Right atrium auricular region (tissue), 2 donors: ENCODE results near the gene ATR. TPM values are rescaled to one million over a fixed set of nuclear protein-coding genes. Genes with fewer than 3 reads are reported as not detected.

Experiments
- DNase-seq: peaks from one replicate; pipeline ENCODE4 v3.0.0-alpha.2; 2019; ENCODE audit warnings: low spot score
- H3K27ac ChIP-seq, 2 donors: fragments of 200-600 bp; sonication (generic); 1 replicate in 1 of 2; 2 replicates in 1 of 2; pipeline ENCODE4 v1.5.1; 2016 to 2019
- H3K27me3 ChIP-seq, 2 donors: fragments of 200-600 bp; sonication (generic); one replicate each; pipeline versions ENCODE4 v1.5.1 to v1.6.0; 2017 to 2019
- H3K36me3 ChIP-seq: fragments of 200-600 bp; sonication (generic); one replicate; pipeline ENCODE4 v1.5.1; 2016
- H3K4me1 ChIP-seq, 2 donors: fragments of 200-600 bp; sonication (generic); one replicate each; pipeline versions ENCODE4 v1.5.1 to v1.6.0; 2017 to 2019
- H3K4me3 ChIP-seq, 2 donors: fragments of 200-600 bp; sonication (generic); 1 replicate in 1 of 2; 2 replicates in 1 of 2; pipeline ENCODE4 v1.5.1; 2017 to 2019; ENCODE audit warnings: mild to moderate bottlenecking in 1 of 2, moderate library complexity in 1 of 2
- H3K9me3 ChIP-seq, 2 donors: fragments of 200-600 bp; sonication (generic); one replicate each; pipeline ENCODE4 v1.5.1; 2019
- total RNA-seq, 2 donors: library from RNA; depleted of rRNA; stranded (reverse); fragments of >200 nt; gene quantifications; one replicate each; pipeline ENCODE4 v1.1.0, GENCODE V29; 2016
- TF ChIP-seq, protein P1 (sequence below), 2 donors: fragments of 200-600 bp; sonication (generic); IDR thresholded peaks; one replicate each; pipeline ENCODE4 v1.5.1; 2019; ENCODE audit warnings: antibody characterized with exemption in 2 of 2

The ATR gene
- total RNA-seq, 2 donors from 2014 or later: 9.0 to 18.4 TPM

GRCh38 chr3:142495103-142495502 is 83.4 kb downstream of the ATR start:
- TF ChIP-seq, protein P1, sequence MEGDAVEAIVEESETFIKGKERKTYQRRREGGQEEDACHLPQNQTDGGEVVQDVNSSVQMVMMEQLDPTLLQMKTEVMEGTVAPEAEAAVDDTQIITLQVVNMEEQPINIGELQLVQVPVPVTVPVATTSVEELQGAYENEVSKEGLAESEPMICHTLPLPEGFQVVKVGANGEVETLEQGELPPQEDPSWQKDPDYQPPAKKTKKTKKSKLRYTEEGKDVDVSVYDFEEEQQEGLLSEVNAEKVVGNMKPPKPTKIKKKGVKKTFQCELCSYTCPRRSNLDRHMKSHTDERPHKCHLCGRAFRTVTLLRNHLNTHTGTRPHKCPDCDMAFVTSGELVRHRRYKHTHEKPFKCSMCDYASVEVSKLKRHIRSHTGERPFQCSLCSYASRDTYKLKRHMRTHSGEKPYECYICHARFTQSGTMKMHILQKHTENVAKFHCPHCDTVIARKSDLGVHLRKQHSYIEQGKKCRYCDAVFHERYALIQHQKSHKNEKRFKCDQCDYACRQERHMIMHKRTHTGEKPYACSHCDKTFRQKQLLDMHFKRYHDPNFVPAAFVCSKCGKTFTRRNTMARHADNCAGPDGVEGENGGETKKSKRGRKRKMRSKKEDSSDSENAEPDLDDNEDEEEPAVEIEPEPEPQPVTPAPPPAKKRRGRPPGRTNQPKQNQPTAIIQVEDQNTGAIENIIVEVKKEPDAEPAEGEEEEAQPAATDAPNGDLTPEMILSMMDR (IDR thresholded peaks at IDR 0.05): no peak
- H3K4me3 ChIP-seq: no peak overlapping the region
- H3K4me1 ChIP-seq: no peaks in the 10 kb centered on the region
- peaks cover 57% of the 10 kb centered on the region for H3K36me3 ChIP-seq
- no peaks in the 10 kb centered on the region for H3K9me3 ChIP-seq
- no peaks in the 10 kb centered on the region for H3K27me3 ChIP-seq
- no peak for DNase-seq
- no peak overlapping the region for H3K27ac ChIP-seq

GRCh38 chr3:142492184-142492583 is 86.3 kb downstream of the ATR start:
- no peak overlapping the region for H3K27ac ChIP-seq

DNA sequence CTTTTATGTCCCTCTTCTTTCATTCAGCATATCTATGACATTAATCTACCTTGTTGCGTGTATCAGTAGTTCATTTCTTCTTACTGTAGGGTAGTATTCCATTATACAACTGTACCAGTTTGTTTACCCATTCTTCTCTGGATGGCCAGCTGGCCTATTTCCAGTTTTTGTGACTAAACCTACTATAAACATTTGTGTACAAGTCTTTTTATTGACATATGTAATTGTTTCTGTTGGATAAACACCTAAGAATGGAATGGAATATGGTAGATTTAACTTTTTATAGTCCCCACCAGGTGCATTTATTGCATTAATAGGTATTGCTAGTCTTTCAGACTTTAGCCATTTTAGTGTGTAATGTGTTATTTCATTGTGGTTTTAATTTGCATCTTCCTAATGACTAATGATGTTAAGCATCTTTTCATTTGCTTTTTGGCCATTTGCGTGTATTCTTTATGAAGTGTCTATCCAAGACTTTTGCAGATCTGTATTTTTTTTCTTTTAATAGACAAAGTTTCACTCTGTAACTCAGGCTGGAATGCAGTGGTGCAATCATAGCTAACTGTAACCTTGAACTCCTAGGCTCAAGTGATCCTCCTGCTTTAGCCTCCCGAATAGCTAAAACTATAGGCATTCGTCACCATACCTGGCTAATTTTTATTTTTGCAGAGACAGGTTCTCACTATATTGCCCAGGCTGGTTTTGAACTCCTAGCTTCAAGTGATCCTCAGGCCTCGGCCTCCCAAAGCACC is 88.8 kb downstream of the ATR start:
- Histone ChIP-seq H3K36me3 (peaks cover 70% of the 10 kb centered on the region), H3K27ac (no peak overlapping the region), H3K4me3 (no peak overlapping the region), H3K4me1 (no peaks in the 10 kb centered on the region), H3K9me3 (no peaks in the 10 kb centered on the region), H3K27me3 (no peaks in the 10 kb centered on the region)
- TF ChIP-seq, protein P1 (IDR thresholded peaks at IDR 0.05): no peak
- no peak for DNase-seq

More at GRCh38 chr3:142492184-142492583, 86.3 kb downstream of the ATR start:
- no peaks in the 10 kb centered on the region for H3K4me1 ChIP-seq
- DNase-seq: no peak
- TF ChIP-seq, protein P1 (IDR thresholded peaks at IDR 0.05): no peak
- H3K4me3 ChIP-seq: no peak overlapping the region
- H3K9me3 ChIP-seq: no peaks in the 10 kb centered on the region
- H3K27me3 ChIP-seq: no peaks in the 10 kb centered on the region
- H3K36me3 ChIP-seq: peaks cover 66% of the 10 kb centered on the region

DNA sequence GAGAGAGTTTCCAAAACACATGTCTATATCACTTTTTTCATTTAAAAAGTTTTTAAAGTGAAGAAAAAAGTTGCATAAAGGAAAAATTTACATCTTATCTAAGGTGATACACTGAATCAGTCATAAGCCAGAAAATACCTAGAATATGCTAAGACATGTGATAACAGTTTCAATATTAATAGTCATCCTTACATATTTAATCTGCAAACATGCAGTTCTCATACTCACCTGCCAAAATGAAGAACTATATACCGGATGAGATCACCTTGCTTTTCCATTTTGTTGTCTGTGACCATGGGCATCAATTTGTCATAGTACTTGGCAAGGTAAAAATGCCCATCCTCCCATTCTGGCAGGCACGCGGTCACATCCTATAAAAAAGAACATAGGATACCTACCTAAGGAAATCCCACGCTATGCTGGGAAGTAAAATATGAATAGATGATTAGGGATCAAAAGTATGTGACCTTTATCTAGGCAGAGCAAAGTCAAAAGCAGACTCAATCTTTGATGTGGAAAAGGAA is 93.6 kb downstream of the ATR start:
- peaks cover 5 to 14% of the 10 kb centered on the region in 2 donors for H3K9me3 ChIP-seq
- H3K4me1 ChIP-seq: no peaks in the 10 kb centered on the region
- peaks cover 63% of the 10 kb centered on the region for H3K36me3 ChIP-seq
- H3K27me3 ChIP-seq: no peaks in the 10 kb centered on the region
- no peak overlapping the region for H3K27ac ChIP-seq
- TF ChIP-seq, protein P1 (IDR thresholded peaks at IDR 0.05): no peak
- H3K4me3 ChIP-seq: no peak overlapping the region
- no peak for DNase-seq

GRCh38 chr3:142481196-142481595 is 97.3 kb downstream of the ATR start:
- Histone ChIP-seq H3K27me3 (no peaks in the 10 kb centered on the region), H3K36me3 (peaks cover 38% of the 10 kb centered on the region), H3K27ac (no peak overlapping the region), H3K9me3 (peaks cover 5 to 14% of the 10 kb centered on the region in 2 donors), H3K4me3 (no peak overlapping the region), H3K4me1 (no peaks in the 10 kb centered on the region)
- no peak for DNase-seq
- TF ChIP-seq, protein P1 (IDR thresholded peaks at IDR 0.05): no peak
